ENCODE data around the gene PUS1.

DNA sequence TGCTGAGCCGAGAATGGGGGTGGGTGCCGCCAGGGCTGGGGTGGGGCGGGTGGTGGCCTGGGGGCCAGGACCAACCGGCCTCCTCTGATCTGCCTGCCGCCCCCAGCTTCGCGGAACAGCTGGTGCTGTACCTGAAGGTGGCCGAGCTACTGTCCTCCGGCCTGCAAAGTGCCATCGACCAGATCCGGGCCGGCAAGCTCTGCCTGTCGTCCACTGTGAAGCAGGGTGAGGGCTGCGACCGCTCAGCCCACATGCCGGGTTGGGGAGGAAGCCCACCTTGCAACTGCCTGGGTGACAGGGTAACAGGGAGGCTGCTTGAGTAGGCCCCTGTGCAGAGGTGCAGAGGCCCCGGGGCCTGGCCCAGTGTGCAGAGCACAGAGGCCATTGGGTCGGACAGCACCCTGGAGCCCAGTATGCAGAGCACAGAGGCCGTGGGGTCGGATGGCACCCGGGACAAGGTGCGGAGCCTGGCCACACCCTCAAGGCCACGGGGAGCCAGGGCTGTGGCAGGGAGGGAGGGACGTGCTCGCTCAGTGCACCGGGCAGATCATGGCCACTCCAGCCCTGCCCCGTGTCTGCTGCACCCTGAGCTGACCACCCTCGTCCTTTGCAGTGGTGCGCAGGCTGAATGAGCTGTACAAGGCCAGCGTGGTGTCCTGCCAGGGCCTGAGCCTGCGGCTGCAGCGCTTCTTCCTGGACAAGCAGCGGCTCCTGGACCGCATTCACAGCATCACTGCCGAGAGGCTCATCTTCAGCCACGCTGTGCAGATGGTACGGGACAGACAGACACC lies 9.5 kb upstream of the PUS1 start:
- TF ChIP-seq, protein P1, sequence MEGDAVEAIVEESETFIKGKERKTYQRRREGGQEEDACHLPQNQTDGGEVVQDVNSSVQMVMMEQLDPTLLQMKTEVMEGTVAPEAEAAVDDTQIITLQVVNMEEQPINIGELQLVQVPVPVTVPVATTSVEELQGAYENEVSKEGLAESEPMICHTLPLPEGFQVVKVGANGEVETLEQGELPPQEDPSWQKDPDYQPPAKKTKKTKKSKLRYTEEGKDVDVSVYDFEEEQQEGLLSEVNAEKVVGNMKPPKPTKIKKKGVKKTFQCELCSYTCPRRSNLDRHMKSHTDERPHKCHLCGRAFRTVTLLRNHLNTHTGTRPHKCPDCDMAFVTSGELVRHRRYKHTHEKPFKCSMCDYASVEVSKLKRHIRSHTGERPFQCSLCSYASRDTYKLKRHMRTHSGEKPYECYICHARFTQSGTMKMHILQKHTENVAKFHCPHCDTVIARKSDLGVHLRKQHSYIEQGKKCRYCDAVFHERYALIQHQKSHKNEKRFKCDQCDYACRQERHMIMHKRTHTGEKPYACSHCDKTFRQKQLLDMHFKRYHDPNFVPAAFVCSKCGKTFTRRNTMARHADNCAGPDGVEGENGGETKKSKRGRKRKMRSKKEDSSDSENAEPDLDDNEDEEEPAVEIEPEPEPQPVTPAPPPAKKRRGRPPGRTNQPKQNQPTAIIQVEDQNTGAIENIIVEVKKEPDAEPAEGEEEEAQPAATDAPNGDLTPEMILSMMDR (conservative IDR thresholded peaks at IDR 0.05; ENCODE audit: low read length): no peak
- TF ChIP-seq EZH2phosphoT487 (IDR thresholded peaks at IDR 0.05; ENCODE audit: borderline replicate concordance): no peak

All from Loucy (cell line).